Lower leg skin (tissue), 3 donors: ENCODE data around the gene GLRX3.

Experiments used
- CTCF ChIP-seq, 3 donors: fragments of 450-650 bp; IDR thresholded peaks; one replicate each; pipeline ENCODE4 v1.5.1; 2016; ENCODE audit warnings: antibody characterized with exemption in 3 of 3, mild to moderate bottlenecking in 3 of 3, moderate library complexity in 2 of 3
- POLR2A ChIP-seq, 2 donors: fragments of 450-650 bp; IDR thresholded peaks; one replicate each; pipeline ENCODE4 v1.6.1; 2016 to 2017; ENCODE audit warnings: antibody characterized with exemption in 2 of 2, mild to moderate bottlenecking in 1 of 2, moderate library complexity in 1 of 2

DNA sequence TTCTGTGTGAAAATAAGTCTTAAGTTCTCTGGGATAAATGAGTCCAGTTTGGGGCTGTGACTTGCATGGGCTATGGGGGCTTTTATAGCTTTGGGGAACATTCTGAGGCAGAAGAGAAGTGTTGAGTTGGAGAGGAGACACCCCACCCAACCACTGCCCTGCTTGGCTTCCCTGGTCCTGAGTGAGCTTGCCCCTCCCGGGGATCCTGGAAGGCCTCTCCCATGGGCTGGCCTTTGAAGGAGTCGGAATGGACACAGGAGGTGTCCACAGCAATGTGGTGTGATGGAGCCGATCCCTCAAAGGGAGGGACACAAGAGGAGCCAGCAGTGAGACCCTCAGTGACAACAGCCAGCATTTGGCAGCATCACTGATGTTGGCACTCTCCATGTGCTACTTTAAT is 89.8 kb downstream of the GLRX3 start:
- no peak for TF ChIP-seq POLR2A (IDR thresholded peaks at IDR 0.05)
- no peak for TF ChIP-seq CTCF (IDR thresholded peaks at IDR 0.05)
